HEK293 (cell line): ENCODE results near the gene ZBED6.

ENCODE experiments used
- AEBP2 ChIP-seq: fragments of 450-650 bp; formaldehyde crosslinking; IDR thresholded peaks from 2 replicates; pipeline ENCODE4 v1.5.1; 2016; ENCODE audit warnings: missing biosample characterization, missing genetic modification characterization, borderline replicate concordance
- ZBTB17 ChIP-seq: fragments of 450-650 bp; formaldehyde crosslinking; IDR thresholded peaks from 2 replicates; pipeline ENCODE4 v1.5.1; 2016; ENCODE audit warnings: missing biosample characterization, missing genetic modification characterization
- ZBTB8A ChIP-seq: fragments of 450-650 bp; formaldehyde crosslinking; IDR thresholded peaks from 2 replicates; pipeline ENCODE4 v1.5.1; 2016; ENCODE audit warnings: missing biosample characterization, missing genetic modification characterization
- ZNF10 ChIP-seq: fragments of 450-650 bp; formaldehyde crosslinking; IDR thresholded peaks from 2 replicates; pipeline ENCODE4 v1.5.1; 2017; ENCODE audit warnings: missing biosample characterization, missing genetic modification characterization
- ZNF140 ChIP-seq: fragments of 450-650 bp; formaldehyde crosslinking; IDR thresholded peaks from 2 replicates; pipeline ENCODE4 v1.5.1; 2016; ENCODE audit warnings: missing biosample characterization, missing genetic modification characterization
- ZNF274 ChIP-seq, 2 experiments: fragments of 200-500 bp in 1 of 2; fragments of 450-650 bp in 1 of 2; sonication (Bioruptor generic) in 1 of 2; formaldehyde crosslinking in 1 of 2; IDR thresholded peaks; 2 replicates each; pipeline versions ENCODE4 v1.5.1 to v1.6.1; 2014 to 2016; ENCODE audit warnings: borderline replicate concordance in 1 of 2, inconsistent platforms in 1 of 2, low read length in 1 of 2, missing biosample characterization in 1 of 2, missing genetic modification characterization in 1 of 2
- TF ChIP-seq, protein P1 (sequence below): fragments of 450-650 bp; formaldehyde crosslinking; IDR thresholded peaks from 2 replicates; pipeline ENCODE4 v1.5.1; 2016; ENCODE audit warnings: missing biosample characterization, missing genetic modification characterization

- TF ChIP-seq ZNF274 (IDR thresholded peaks at IDR 0.05; ENCODE audit: low read length) (no peak), ZNF274 (tag by site-specific recombination; IDR thresholded peaks at IDR 0.05; ENCODE audit: borderline replicate concordance) (no peak), ZNF10 (no peak), ZBTB8A (no peak), ZBTB17 (tag by site-specific recombination) (no peak), AEBP2 (tag by site-specific recombination) (no peak), ZNF140 (no peak)
- TF ChIP-seq, protein P1, sequence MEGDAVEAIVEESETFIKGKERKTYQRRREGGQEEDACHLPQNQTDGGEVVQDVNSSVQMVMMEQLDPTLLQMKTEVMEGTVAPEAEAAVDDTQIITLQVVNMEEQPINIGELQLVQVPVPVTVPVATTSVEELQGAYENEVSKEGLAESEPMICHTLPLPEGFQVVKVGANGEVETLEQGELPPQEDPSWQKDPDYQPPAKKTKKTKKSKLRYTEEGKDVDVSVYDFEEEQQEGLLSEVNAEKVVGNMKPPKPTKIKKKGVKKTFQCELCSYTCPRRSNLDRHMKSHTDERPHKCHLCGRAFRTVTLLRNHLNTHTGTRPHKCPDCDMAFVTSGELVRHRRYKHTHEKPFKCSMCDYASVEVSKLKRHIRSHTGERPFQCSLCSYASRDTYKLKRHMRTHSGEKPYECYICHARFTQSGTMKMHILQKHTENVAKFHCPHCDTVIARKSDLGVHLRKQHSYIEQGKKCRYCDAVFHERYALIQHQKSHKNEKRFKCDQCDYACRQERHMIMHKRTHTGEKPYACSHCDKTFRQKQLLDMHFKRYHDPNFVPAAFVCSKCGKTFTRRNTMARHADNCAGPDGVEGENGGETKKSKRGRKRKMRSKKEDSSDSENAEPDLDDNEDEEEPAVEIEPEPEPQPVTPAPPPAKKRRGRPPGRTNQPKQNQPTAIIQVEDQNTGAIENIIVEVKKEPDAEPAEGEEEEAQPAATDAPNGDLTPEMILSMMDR (tag by site-specific recombination) = no peak
Observed at GRCh38 chr1:203772836-203773235, 22.6 kb upstream of the ZBED6 start.
